Glomerular visceral epithelial cell (primary cell): ENCODE measurements around the gene ZNF432.
"Not testable (repeated sequence)": the region's sequence is repeated elsewhere in the genome, so short reads cannot be mapped to it uniquely, and the experiment has no call there.

ENCODE experiments used
- DNase-seq: peaks from one replicate; pipeline ENCODE4 v3.0.0-alpha.2; 2016; ENCODE audit errors: extremely low spot score

ZNF432 gene

DNA sequence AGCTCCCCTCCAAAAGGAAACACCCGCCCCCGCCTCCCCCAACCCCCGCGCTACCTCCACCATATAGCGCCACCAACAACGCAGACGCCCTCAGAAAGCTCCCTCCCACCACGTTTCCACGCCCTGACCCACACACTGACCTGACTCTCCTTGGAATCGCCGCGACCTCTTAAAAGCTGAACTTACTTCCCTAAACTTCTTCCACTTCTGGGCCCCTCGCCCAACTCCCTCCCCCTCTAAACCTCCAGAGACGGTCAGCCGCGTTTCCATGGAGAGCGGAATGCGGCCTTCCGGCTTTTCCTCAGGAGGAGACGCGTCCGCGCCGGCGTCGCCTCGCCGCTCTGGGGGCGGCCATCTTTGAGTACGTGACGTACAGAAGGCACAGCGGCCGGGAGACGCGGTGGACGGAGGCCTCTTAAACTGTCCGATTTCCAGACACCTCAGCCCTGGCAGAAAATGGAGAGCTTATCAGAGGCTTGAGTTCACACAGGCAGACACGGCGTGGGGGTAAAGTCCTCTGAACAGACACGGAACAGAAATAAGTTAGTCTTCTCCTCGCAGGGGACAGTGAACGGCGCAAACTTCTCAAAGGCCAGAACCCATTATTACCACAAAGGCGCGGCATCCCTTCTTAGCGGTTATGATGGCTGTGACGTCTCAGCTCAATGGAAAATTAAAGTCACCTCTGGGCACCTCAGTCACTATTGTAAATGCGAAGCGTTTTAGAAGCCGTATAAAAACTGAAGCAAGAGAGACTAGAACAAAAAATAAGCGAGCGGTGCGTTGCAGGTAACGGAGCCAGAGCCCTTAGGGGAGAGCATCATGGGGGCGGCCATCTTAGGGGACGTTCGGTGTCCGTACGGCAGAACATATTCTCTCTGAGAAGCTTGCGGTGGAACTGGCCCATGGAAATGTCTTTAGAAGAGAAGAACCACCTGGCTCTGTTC lies at the start of gene ZNF432:
Gene ZNF432 (minus strand): TSS at position 284 of the 947 bp plus-strand sequence. CDS start 1,970 bp downstream, outside the sequence.
- peak; percentile 85 for DNase-seq

DNA sequence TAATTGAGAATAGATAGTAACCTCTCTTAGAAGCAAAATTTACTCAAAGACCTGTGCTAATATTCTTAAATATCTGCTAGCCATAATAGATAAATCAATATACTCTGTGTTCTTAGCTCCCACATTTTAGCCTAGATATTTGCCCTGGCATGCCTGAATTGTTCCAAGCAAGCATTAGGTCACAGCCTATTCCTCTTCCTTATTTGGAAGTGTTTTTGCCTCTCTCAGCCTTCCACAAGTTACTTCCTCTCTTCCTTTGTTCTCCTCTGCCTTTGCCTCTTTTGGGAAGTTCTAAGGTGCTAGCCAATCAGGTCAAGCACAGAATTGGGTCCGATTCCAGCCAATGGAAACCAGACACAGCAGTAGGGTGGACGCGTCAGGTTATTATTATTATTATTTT lies 47.8 kb upstream of the ZNF432 start:
- DNase-seq: not testable (repeated sequence)

DNA sequence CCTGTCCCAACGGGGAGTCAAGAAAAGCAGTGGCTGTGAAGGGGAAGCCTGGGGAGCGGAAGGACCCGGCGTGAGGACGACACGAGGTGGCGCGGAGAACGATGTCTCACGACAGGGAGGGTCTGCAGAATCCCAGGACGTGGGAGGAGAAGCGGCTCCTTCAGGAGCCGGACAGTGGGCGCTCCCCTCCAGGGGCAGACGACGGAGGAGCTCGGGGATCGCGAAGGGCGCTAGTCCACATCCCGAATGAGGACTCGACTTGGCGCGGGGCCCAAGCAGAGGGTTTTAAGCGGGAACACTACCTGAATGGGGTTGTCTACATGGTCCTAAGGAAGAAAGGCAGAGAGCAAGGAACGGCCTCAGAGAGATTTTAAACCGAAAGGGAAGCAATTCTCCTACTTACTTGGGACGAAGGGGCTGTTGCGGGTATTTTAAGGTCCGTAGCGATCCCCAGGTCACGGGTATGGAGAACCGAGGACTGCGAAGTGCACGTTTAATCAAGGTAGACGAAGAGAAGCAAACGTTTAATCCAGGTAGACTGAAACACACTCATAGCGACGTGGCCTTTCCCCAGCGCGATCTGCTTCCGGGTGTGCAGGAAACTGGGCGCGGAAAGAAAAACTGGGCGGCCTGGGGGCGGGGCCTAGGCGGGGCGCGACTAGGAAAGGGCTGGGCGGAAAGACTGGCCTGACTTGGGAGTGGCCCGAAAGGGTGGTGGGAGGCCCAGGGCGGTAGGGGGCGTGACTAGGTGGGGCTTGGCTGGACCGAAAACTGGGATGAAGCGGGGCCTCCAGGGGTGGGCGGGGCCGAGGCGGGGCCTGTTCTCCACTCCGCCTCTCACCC lies 46.8 kb upstream of the ZNF432 start, which contains the start of gene ZNF841:
Gene ZNF841 (minus strand): TSS at position 594 of the 843 bp plus-strand sequence. CDS start 10,964 bp downstream, outside the sequence.
- DNase-seq: peak; percentile 88

DNA sequence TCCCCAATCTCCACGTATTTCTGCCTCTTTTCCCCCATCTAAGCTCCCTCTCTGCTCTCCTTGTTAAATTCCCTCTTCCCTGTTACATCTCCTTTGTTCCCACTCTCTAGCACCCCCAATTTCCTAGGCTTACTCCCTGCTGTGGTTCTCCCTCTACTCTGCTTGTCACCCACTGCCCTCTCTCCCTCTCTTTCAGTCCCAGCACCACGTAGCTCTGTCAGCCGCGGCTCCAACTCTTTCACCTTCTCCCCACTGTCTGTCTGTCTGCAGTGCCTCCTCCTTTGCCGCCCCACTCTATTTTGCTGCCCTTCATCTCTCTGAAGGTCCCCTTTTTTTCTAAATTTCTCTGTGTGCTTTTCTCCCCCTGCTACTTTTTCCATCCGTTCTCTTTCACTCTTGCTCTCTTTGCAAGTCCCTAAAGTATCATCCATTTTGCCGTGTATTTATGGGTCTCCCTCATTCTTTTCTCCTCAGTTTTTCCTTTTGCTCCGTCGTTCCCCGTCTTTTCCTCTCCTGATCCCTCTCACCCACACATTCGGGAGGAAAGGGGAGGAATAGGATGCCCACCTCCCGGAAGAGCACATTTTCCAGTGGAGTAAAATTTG lies 46.0 kb upstream of the ZNF432 start:
- peak; percentile 3 for DNase-seq

DNA sequence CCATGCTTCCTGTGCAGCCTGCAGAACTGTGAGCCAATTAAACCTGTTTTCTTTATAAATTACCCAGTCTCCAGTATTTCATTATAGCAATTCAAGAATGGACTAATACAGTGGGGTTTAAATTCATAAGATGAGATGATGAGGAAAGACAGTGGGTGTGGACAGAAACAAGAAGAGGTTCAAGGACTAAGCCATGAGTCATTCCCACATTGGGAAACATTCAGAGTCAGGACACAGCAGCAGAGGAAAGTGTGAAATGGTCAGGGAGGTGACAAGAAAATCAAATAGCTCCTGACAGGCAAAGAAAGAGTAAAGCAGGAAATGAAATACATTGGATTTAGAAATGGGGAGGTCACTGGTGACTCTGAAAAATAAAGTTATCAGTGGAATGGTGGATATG lies 37.8 kb upstream of the ZNF432 start:
- DNase-seq: no peak

DNA sequence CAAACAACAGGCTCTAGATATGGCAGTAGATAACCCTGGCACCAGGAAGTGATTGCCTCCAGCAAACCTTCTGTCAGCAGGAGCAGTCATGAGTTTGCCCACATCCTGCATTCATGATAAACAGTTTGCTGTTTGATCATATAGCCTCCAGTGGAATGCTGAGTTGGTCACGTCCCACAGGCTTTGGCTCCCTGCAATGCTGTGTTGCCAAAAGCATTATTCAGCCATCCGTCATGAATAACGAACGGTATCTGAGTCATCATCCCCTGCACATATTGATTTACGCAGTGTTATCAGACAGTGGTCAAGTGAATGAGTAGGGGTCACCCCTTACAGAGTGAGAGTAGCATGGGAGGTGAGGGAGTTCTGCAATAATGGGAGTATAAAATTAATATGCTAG lies 21.9 kb upstream of the ZNF432 start:
- no peak for DNase-seq

DNA sequence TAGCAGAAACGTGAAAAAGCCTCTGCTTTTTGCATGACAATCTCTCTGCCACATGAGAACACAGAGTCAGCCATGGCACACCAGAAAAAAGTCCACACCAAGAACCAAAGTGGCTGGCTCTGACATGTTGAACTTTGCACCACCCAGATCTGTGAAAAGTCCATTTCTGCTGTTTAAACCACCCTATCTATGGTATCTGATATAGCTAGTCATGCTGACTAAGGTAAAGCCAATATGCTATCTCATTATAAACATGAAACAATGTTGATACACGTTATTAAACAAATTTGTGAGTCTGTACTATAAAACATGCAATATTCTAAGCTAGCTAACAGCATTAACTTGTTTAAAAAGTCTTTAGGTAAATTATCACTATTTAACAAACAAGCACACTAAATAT lies 21.0 kb upstream of the ZNF432 start:
- DNase-seq: no peak

DNA sequence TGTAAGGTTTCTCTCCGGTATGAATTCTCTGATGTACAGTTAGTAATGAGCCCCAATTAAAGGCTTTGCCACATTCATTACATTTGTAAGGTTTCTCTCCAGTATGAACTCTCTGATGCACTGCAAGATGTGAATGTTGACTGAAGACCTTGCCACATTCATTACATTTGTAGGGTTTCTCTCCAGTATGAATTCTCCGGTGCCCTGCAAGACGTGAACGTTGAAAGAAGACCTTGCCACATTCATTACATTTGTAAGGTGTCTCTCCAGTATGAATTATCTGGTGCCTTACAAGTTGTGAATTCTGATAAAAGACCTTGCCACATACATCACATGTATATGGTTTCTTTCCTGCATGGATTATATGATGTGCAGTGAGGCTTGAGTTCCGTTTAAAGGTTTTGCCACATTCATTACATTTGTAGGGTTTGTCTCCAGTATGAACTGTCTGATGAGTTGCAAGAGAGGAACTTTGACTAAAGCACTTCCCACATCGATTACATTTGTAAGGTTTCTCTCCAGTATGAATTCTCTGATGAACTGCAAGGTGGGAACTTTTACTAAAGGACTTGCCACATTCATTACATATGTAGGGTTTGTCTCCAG lies 17.7 kb upstream of the ZNF432 start:
- DNase-seq: no peak

DNA sequence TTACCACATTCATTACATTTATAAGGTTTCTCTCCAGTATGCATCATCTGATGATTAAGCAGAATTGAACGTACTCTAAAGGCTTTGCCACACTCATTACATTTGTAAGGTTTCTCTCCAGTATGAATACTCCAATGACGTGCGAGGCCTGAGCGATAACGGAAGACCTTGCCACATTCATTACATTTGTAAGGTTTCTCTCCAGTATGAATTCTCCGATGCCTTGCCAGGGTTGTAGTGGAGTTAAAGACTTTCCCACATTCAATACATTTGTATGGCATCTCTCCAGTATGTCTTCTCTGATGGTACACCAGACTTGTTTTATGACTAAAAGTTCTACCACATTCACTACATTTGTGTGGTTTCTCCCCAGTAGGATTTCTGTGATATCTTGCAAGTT lies 16.8 kb upstream of the ZNF432 start:
- no peak for DNase-seq

DNA sequence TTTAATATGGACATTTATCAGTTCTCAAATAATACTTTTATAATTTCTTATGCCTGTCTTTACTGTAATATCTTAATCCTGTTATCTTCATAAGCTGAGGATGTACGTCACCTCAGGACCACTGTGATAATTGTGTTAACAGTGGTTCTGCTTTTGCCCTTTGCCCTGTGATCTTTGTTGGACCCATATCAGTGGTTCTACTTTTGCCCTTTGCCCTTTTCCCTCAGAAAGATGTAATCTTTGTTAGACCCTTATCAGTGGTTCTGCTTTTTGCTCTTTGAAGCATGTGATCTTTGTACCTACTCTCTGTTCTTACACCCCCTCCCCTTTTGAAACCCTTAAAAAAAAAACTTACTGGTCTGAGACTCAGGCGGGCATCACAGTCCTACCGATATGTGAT lies 7.8 kb upstream of the ZNF432 start:
- DNase-seq: not testable (repeated sequence)

DNA sequence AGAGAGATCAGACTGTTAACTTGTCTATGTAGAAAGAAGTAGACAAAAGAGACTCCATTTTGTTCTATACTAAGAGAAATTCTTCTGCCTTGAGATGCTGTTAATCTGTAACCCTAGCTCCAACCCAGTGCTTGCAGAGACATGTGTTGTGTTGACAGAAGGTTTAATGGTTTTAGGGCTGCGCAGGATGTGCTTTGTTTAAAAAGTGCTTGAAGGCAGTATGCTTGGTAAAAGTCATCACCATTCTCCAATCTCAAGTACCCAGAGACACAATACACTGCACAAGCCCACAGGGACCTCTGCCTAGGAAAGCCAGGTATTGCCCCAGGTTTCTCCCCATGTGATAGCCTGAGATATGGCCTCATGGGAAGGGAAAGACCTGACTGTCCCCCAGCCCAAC lies 3.1 kb upstream of the ZNF432 start:
- DNase-seq: not testable (repeated sequence)

DNA sequence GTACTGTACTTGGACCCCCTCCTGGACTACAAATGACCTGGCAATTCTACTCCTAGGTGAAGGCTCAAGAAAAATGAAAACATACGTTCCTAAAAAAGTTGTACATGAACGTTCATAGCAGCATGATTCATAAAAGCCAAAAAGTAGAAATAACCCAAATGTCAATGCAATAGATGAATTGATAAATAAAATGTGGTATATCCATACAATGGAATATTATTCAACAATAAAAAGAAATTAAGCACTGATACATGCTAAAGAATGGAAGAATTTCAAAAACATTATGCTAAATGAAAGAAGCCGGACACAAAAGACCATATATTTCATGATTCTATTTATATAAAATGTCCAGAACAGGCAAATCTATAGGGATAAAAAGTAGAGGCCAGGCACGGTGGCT lies 9.5 kb downstream of the ZNF432 start:
- DNase-seq: no peak

DNA sequence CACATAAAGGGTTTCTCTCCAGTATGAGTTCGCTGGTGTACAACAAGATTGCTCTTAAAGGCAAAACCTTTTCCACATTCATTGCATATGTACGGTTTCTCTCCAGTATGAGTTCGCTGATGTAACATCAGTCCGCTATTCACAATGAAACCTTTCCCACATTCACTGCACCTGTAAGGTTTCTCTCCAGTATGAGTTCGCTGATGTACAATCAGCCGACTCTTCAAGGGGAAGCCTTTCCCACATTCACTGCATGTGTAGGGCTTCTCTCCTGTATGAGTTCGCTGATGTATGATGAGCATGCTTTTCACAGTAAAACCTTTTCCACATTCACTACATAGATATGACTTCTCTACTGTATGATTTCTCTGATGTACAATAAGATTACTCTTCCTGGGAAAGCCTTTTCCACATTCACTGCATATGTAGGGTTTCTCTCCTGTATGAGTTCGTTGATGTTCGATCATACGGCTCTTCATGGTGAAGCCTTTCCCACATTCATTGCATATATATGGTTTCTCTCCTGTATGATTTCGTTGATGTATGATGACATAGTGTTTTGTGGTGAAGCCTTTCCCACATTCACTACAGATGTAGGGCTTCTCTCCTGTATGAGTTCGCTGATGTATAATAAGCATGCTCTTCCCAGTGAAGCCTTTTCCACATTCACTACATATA lies 14.4 kb downstream of the ZNF432 start:
- no peak for DNase-seq

DNA sequence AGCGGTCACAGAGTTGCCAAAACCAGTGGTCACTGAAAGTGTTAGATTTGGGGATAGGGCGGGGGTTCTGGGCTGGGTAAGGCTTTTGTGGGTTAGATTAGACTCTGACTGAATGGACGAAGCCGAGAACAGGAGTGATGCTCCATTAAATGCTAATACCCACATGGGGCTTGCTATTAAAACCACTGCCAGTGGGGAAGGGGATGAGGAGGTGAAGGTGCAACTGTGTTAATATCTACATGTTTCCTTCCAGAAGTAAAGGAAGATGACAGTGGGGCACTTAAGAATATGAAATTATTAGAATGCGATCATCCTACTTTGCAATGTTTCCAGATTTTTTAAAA lies 19.9 kb downstream of the ZNF432 start:
- DNase-seq: no peak

DNA sequence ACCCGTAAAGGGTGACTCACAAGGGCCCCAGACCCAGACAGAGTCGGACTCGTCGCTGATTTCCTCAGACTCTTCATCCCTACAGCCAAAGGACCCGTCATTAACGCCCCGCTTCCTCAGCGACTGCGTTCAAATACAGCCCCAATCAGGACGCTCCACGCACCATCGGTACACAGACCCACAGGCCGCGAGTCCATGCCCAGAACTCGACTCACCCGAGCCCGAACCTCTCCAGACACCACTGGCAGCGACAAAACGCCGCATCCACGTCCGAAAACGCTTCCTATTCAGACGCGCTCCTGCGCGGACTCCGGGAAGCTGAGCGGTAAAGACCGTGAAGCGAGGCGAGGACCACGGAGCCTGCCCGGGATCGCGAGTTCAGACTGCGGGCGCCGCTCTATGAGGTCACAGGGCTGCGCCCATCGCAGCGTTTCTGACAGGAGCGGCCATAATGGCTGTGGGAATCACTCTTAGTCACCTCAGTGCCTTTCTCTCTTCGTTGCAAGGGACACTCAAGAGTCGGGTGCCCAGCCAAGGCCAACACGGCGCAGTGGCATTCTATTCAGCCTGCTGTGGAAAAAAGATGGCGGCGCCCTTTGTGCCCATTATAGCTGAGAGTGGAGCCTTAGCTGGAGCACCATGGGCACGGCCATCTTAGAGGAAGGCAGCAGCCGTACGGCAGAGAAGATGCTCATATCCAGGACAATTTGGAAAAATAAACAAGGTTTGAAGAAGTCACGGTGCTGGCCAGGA lies 20.4 kb downstream of the ZNF432 start, which contains the start of gene ZNF614:
Gene ZNF614 (minus strand): TSS at position 353 of the 753 bp plus-strand sequence. CDS start 2,634 bp downstream, outside the sequence.
- peak; percentile 83 for DNase-seq

DNA sequence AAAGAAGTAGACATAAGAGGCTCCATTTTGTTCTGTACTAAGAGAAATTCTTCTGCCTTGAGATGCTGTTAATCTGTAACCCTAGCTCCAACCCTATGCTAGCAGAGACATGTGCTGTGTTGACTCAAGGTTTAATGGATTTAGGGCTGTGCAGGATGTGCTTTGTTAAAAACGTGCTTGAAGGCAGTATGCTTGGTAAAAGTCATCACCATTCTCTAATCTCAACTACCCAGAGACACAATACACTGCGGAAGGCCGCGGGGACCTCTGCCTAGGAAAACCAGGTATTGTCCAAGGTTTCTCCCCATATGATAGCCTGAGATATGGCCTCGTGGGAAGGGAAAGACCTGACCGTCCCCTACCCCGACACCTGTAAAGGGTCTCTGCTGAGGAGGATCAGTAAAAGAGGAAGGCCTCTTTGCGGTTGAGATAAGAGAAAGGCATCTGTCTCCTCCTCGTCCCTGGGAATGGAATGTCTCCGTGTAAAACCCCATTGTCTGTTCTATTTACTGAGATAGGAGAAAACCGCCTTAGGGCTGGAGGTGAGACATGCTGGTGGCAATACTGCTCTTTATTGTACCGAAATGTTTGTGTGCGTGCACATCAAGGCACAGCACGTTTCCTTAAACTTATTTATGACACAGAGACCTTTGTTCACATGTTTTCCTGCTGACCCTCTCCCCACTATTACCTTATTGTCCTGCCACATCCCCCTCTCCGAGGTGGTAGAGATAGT lies 22.2 kb downstream of the ZNF432 start:
- DNase-seq: not testable (repeated sequence)

DNA sequence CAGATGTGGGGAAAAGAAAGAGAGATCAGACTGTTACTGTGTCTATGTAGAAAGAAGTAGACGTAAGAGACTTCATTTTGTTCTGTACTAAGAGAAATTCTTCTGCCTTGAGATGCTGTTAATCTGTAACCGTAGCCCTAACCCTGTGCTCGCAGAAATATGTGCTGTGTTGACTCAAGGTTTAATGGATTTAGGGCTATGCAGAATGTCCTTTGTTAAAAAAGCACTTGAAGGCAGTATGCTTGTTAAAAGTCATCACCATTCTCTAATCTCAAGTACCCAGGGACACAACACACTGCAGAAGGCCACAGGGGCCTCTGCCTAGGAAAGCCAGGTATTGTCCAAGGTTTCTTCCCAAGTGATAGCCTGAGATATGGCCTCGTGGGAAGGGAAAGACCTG lies 24.2 kb downstream of the ZNF432 start:
- not testable (repeated sequence) for DNase-seq

DNA sequence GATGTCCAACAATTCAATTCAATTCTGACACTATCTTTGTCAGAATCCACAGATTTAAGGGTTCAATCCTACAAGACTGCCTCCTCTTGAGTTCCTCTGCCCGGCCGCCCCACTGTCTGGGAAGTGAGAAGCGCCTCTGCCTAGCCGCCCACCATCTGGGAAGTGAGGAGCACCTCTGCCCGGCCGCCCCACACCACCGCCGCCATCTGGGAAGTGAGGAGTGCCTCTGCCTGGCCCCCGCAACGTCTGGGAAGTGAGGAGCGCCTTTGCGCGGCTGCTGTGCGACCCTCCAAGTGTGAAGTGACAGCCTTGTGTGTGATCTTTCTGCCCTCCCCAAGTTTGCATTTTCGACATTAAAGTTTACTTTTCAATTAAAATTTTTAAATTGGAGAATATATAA lies 26.4 kb downstream of the ZNF432 start:
- DNase-seq: no peak

DNA sequence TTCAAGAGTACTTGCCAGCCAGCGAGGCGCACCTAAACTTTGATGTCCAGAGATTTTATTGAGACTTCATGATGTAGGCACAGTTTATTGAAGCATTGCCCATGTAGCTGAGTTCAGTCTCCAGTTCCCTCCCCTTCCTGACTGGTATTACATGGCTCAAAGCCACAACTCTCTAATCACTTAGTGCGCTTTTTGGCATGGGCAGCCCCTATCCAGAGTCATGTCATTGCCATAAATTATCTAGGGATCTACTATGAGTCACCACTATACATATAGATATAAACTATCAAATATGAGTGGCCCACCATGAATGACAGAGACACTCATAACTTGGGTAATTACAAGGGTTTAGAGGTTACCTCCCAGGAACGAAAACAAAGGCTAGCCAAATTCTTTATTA lies 28.1 kb downstream of the ZNF432 start:
- DNase-seq: no peak

DNA sequence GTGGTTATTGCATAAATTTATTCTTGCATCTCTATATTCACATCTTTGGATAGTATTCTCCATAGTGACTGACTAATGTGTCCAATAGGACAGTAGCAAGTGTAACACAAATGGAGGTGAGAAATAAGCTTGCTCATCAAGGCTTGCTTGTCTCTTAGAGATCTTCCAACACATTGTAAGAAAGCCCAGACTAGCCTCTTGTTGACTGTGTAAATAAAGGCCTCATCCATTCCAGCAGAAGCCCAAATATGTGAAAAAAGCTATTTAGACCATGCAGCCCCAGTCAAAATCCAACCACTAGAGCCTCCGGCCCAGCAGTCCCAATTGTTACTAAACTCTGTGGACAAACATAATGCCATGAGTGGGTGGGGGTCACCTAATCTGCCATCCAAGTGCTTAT lies 38.0 kb downstream of the ZNF432 start:
- no peak for DNase-seq
